HuH-7 (cell line): ENCODE results near the gene CYP26A1.

Experiments
- DNase-seq: peaks from one replicate; pipeline ENCODE4 v3.0.0; 2011; ENCODE audit warnings: low spot score

The CYP26A1 gene

DNA sequence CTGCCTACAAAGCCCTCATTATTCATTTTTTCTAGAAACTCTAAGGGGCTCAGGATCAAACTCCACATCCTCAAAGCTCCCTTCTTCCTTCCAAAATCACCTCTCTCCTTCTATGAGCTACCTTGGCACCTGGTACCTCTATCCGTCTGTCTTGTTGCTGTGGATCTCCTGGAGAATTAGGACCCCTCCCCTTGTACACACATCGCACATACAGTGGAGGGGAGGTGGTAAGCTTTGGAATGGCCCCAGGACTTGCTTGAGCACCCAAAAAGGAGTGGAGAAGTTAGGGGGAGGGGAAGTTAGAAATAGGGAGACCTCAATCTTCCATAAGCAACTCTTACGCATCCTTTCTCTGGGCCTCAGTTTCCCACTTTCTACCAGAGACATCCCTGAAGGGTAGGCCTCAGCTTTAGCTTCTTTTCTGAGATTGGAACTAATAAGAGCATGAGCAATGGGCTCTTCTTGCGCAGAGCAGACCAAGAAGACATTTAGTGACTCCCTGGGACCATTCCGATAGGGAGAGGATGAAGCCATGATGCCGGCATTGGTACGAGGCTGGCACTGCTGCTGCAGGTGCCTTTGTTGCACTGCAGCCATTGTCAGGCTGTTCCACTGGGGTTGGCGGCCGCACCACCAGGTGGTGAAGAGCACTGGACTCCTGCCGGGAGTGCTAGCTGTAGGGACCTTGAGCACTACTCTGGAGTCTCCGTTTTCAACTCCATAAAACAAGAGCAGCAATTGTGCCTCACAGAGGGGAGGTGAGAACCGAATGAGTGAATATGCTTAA, 8.6 kb upstream of the CYP26A1 start:
- no peak for DNase-seq

- no peak for DNase-seq
Measured at GRCh38 chr10:93065675-93066543, 7.8 kb upstream of the CYP26A1 start.

DNA sequence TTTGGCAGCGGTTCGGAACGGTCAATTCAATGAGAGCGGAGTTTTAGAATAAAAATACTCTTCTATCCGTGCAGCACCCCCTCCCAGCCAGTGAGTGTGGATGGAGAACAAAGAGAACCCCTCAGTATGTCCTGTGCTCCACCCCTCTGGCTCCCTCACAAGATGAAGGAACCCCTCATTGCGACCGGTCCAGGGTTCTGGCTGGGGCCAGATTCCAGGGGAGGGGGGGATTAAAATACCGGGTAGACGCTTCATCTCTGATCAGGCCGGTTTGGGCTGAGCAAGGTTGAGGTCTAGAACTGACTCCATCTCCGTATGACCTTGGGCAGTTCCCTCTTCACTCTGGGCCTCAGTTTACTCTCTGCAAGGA, 7.2 kb upstream of the CYP26A1 start:
- no peak for DNase-seq

GRCh38 chr10:93067443-93068365, 6.0 kb upstream of the CYP26A1 start:
- no peak for DNase-seq

DNA sequence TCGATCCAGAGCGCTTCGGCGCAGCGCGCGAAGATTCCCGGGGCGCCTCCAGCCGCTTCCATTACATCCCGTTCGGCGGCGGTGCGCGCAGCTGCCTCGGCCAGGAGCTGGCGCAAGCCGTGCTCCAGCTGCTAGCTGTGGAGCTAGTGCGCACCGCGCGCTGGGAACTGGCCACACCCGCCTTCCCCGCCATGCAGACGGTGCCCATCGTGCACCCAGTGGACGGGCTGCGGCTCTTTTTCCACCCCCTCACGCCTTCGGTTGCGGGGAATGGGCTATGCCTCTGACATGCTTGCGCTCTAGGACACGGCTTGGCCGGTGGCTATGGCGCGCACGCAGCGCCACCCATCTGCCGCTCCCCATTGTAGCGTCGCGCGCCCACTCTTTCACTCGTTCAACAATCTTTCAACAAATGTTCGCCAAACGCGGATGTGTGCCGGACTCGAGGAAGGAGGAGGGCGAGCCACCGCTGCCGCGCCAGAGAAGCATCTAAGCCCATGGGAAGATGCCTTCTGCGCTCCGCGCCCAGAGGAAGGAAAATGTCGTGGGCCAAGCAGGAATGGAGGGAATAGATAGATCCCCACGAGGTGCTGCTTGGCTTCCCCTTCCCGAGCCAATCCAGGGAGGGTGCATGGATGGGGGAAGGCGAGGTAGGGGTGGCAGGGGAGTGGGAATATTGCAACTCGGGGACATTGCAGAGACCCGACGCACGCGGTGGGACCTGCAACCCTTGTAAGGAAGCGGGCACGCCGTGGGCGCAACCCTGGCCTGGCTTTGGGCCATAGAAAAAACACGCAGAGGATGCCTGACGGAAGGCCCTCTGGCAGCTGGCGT, 5.1 kb upstream of the CYP26A1 start:
- DNase-seq, result no peak

- no peak for DNase-seq
Measured at GRCh38 chr10:93069245-93069561, 4.5 kb upstream of the CYP26A1 start.

DNA sequence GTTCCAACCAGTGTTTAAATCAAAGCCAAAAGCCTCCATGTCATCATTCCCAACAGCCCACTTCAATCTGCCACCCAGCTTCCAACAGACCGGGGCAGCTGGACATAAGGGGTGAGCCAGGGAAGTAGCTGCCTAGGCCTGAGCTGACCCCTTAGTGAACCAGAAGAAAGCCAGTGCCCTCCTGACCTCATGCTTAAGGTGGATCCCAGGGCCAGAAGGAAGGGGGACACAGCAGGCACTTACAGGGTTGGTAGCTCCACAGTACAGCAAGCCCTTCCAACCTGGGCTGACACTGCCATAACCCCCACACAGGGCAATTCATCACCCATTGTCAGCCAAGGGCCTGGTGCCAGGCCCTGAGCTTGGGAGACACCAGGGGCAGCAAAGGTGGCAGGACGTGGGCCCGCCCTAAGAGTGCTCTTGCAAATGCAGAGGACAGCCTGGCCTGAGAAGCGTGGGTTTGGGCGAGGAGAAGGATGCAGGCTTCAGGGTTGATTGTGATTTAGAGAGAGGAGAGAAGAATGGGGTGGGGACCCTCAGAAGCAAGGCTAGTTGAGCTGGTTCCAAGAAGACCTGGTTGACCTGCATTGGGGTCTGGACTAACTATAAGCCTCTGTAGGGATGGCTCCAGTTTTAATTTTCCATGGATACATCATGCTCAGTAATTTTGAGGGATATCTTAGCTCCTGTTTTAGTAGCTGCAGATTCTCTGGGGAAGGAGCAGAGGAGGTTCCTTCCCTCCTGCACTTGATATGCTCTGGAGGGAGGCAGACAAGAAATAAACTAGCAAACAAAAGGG, 3.1 kb upstream of the CYP26A1 start:
- no peak for DNase-seq

DNA sequence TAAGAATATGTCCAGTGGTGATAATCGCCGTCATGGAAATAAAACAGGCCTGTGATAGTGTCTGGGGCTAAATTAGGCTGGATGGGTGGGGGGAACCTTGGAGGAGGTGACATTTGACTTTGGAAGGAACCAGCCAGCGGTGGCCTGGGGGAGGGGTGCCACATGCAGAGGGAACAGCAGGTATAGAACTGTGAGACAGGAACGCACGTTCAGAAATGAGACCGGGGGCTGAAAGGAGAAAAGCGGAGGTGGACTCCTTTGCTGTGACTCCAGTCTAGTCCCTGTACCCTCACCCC, 2.6 kb upstream of the CYP26A1 start:
- no peak for DNase-seq

GRCh38 chr10:93071674-93072224, 1.9 kb upstream of the CYP26A1 start:
- DNase-seq, result peak; percentile 97

- no peak for DNase-seq
Measured at GRCh38 chr10:93072225-93072712, 1.4 kb upstream of the CYP26A1 start.

GRCh38 chr10:93072713-93073538, 767 bp upstream of the CYP26A1 start:
- DNase-seq, result no peak

GRCh38 chr10:93074147-93074596, 479 bp downstream of the CYP26A1 start:
- peak; percentile 74 for DNase-seq

GRCh38 chr10:93074597-93075368, 1.1 kb downstream of the CYP26A1 start:
- no peak for DNase-seq

- DNase-seq, result no peak
Measured at GRCh38 chr10:93075369-93076221, 1.9 kb downstream of the CYP26A1 start.

- no peak for DNase-seq
Measured at GRCh38 chr10:93076871-93077270, 3.2 kb downstream of the CYP26A1 start.

- DNase-seq, result peak; percentile 58
Measured at GRCh38 chr10:93077860-93078337, 4.2 kb downstream of the CYP26A1 start.

- DNase-seq, result no peak
Measured at GRCh38 chr10:93079663-93080349, 6.1 kb downstream of the CYP26A1 start.
